Activated T-helper 1 cell treated with anti-CD3 and anti-CD28 coated beads, Interleukin-12 subunit alpha, Interleukin-12 subunit beta, Interleukin-2, Interleukin-4 antibody, amounts not matched to agents 30 ng/mL and 10 ng/mL and 1 ng/mL, durations not matched to agents 14 hours and 24 hours and 36 hours (primary cell): ENCODE data around the gene USP1. TPM values are rescaled to one million over a fixed set of nuclear protein-coding genes. Genes with fewer than 3 reads are reported as not detected.
A peak's percentile ranks its signal among the peaks of the same experiment; 100 is the strongest.

Source experiments
- DNase-seq: peaks from one replicate; pipeline ENCODE4 v3.0.0; 2021; ENCODE audit warnings: low spot score
- H3K27ac Mint-ChIP-seq: one replicate; pipeline ENCODE4 v1.8.0; 2021; ENCODE audit warnings: mild to moderate bottlenecking, mixed read lengths
- H3K27me3 Mint-ChIP-seq: one replicate; pipeline ENCODE4 v1.8.0; 2022; ENCODE audit warnings: mild to moderate bottlenecking, moderate library complexity, mixed read lengths; ENCODE audit not compliant: insufficient read depth
- H3K36me3 Mint-ChIP-seq: one replicate; pipeline ENCODE4 v1.8.0; 2021; ENCODE audit warnings: low read depth, mixed read lengths
- H3K4me1 Mint-ChIP-seq: one replicate; pipeline ENCODE4 v1.8.0; 2021; ENCODE audit warnings: low read depth, mixed read lengths
- H3K4me3 Mint-ChIP-seq: one replicate; pipeline ENCODE4 v1.8.0; 2021; ENCODE audit warnings: mild to moderate bottlenecking, moderate library complexity, mixed read lengths
- H3K9me3 Mint-ChIP-seq: one replicate; pipeline ENCODE4 v1.8.0; 2021; ENCODE audit warnings: mixed read lengths
- intact Hi-C: fragments of 100-400 bp; cut with micrococcal nuclease; formaldehyde crosslinking; loops from one replicate; pipeline ENCODE4 v1.15.1; 2024
- total RNA-seq: library from RNA; stranded (reverse); gene quantifications from 2 replicates; pipeline ENCODE4 v1.2.3, GENCODE V29; 2022

Gene USP1, protein sequence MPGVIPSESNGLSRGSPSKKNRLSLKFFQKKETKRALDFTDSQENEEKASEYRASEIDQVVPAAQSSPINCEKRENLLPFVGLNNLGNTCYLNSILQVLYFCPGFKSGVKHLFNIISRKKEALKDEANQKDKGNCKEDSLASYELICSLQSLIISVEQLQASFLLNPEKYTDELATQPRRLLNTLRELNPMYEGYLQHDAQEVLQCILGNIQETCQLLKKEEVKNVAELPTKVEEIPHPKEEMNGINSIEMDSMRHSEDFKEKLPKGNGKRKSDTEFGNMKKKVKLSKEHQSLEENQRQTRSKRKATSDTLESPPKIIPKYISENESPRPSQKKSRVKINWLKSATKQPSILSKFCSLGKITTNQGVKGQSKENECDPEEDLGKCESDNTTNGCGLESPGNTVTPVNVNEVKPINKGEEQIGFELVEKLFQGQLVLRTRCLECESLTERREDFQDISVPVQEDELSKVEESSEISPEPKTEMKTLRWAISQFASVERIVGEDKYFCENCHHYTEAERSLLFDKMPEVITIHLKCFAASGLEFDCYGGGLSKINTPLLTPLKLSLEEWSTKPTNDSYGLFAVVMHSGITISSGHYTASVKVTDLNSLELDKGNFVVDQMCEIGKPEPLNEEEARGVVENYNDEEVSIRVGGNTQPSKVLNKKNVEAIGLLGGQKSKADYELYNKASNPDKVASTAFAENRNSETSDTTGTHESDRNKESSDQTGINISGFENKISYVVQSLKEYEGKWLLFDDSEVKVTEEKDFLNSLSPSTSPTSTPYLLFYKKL
- 77.8 and 78.7 TPM in 2 replicates for total RNA-seq

DNA sequence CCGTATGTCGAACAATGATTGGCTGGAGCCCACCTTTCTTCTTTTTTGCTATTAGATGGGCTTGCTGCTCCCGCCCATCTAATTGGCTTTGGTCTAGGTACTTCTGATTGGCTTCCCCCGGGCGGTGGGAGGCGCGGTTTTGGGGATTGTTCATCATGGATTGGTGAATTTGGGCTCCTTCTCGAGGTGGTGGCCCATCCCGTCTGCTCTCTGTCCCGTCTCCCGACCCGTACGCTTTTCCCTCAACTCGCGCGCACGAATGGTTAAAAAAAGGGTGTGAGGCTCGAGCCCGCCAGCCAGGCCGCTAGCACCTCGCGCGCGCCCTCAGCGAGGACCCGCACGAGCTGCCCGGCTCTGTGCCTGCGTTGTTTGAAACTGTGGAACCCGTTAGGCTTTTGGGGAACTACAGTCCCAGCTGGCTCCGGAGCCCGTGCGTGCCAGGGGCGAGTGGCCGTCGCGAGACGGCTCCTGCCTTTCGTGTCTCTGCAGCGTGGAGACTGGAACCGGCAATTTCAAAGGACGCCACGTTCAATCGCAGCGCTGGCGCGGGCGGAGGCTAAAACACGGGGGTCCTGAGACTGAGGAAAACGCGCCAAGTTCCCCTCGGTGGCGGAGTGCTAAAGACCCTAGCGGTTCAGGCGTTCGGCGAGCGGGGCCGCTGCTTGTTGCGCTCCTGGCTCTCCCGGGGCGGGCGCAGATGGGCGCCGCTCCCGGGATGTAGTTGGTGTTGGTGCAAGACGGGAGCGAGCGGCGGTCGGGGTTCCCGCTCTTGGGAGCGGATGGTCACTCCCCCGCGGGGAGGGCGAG is at the start of gene USP1:
USP1 (plus strand) TSS at position 584 of the 807 bp plus-strand sequence. CDS start 2,819 bp downstream, outside the sequence.
- no peaks in the 10 kb centered on the region for H3K9me3 Mint-ChIP-seq
- intact Hi-C loops, result loop anchor here (1.0 to 5.0 kb wide), 9 partner anchors 164 to 1354 kb away; partner anchors contain the start of genes ALG6, ATG4C, DOCK7 and EFCAB7
- DNase-seq, result peak; percentile 98

GRCh38 chr1:62389531-62389930 is 47.3 kb upstream of the USP1 start:
- no peaks in the 10 kb centered on the region for H3K4me1 Mint-ChIP-seq
- no peak overlapping the region for H3K27ac Mint-ChIP-seq
- H3K4me3 Mint-ChIP-seq, result no peak overlapping the region
- H3K36me3 Mint-ChIP-seq, result no peaks in the 10 kb centered on the region
- H3K27me3 Mint-ChIP-seq, result peaks cover 3% of the 10 kb centered on the region
- DNase-seq, result no peak
- H3K9me3 Mint-ChIP-seq, result no peaks in the 10 kb centered on the region
- intact Hi-C loops, result no loop called here

More for the DNA sequence above, at the start of gene USP1:
- Mint-ChIP-seq H3K4me3 (peak within 1 kb of the TSS; percentile 94), H3K27ac (peak within 1 kb of the TSS; percentile 99), H3K27me3 (peaks cover 8% of the 10 kb centered on the region), H3K4me1 (peaks cover 41% of the 10 kb centered on the region), H3K36me3 (peaks cover 23% of the 10 kb centered on the region)

DNA sequence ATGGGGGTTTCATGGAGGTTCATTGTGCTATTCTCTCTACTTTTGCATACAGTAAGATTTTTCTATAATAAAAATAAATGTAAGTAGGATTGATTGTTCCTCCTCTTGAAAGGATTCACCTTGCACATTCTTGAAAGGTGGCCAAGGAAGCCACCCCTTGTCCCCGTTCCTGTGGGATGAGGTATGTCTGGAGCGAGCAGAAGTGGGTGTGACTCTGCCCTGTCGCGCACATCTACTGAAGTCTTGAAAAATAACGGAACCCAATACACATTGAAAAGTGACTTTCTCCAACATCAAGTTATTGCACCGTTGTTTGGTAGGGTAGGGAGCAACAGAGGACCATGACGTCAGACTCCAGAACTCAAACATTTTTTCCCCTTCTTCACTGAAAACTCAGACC is 46.8 kb upstream of the USP1 start:
- Mint-ChIP-seq H3K4me3 (no peak overlapping the region), H3K4me1 (no peaks in the 10 kb centered on the region)
- intact Hi-C loops, result no loop called here

GRCh38 chr1:62391369-62391971 is 45.4 kb upstream of the USP1 start:
- intact Hi-C loops, result no loop called here
- DNase-seq, result no peak
- no peaks in the 10 kb centered on the region for H3K9me3 Mint-ChIP-seq
- no peaks in the 10 kb centered on the region for H3K36me3 Mint-ChIP-seq
- H3K4me3 Mint-ChIP-seq, result no peak overlapping the region
- no peak overlapping the region for H3K27ac Mint-ChIP-seq
- peaks cover 3% of the 10 kb centered on the region for H3K27me3 Mint-ChIP-seq
- no peaks in the 10 kb centered on the region for H3K4me1 Mint-ChIP-seq

More for the DNA sequence above, 46.8 kb upstream of the USP1 start:
- Mint-ChIP-seq H3K27ac (no peak overlapping the region), H3K36me3 (no peaks in the 10 kb centered on the region), H3K27me3 (peaks cover 3% of the 10 kb centered on the region), H3K9me3 (no peaks in the 10 kb centered on the region)
- no peak for DNase-seq

DNA sequence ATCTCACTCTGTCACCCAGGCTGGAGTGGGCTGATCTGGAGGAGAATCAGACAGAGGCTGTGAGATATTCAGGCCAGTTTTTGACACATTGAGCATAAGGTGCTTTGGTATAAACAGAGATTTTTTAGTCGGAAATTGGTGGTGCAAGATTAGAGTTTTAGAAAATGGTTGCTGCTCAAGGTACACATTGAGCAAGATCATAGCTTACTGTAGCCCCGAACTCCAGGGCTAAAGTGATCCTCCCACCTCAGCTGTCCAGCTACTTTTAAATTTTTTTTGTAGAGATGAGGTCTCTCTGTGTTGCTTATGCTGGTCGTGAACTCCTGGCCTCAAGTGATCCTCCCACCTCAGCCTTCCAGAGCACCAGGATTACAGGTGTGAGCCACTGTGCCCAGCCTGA is 43.9 kb upstream of the USP1 start:
- intact Hi-C loops, result no loop called here
- Mint-ChIP-seq H3K27me3 (peaks cover 3% of the 10 kb centered on the region), H3K9me3 (no peaks in the 10 kb centered on the region), H3K4me3 (no peak overlapping the region), H3K36me3 (no peaks in the 10 kb centered on the region), H3K4me1 (no peaks in the 10 kb centered on the region), H3K27ac (no peak overlapping the region)
- DNase-seq, result no peak

DNA sequence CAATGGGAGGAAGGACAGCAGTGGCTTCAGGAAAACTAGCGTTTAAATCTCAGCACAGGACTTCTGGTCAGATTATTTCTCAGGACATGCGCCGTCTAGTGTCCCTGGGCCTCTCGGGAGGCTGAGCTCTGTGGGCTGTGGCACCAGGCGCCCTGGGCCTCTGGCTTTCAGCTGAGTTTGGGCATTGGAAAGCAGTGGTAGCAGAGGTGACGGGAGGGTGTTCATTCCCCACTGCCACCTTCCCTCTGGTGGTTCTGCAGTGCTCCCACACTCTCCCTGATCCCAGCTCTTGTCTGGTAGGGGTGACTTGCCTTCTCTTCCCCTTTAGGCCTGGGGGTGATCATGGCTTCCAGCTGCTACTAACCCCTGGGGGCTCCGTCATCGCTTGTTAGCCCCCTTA is 42.2 kb upstream of the USP1 start:
- H3K36me3 Mint-ChIP-seq, result no peaks in the 10 kb centered on the region
- H3K4me3 Mint-ChIP-seq, result no peak overlapping the region
- no peak for DNase-seq
- H3K27me3 Mint-ChIP-seq, result peaks cover 3% of the 10 kb centered on the region
- H3K4me1 Mint-ChIP-seq, result no peaks in the 10 kb centered on the region
- H3K27ac Mint-ChIP-seq, result no peak overlapping the region
- intact Hi-C loops, result no loop called here
- H3K9me3 Mint-ChIP-seq, result no peaks in the 10 kb centered on the region

- Mint-ChIP-seq H3K4me3 (no peak overlapping the region), H3K9me3 (no peaks in the 10 kb centered on the region), H3K27me3 (peaks cover 4% of the 10 kb centered on the region), H3K4me1 (no peaks in the 10 kb centered on the region), H3K27ac (no peak overlapping the region), H3K36me3 (no peaks in the 10 kb centered on the region)
- no peak for DNase-seq
- intact Hi-C loops, result no loop called here
Observed at GRCh38 chr1:62395291-62395690, 41.6 kb upstream of the USP1 start.

DNA sequence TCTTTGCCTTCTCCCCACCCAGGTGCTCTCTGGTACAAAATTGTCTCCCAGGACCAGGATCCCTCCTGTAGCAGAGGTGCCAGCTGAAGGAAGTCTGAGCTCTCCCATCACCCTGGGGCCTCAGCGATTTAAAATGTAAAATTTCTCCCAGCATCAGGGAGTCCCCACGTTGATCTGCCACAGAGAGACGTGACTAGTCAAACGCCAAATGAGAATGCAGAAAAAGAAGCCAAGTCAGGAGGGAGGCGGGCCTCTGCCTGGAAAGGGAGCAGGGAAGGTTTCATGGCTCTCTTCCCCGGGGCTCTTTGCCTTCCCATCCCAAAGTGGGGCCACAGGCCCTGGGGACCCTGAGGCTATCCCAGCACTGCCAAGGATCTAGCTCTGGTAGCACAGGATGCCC is 40.0 kb upstream of the USP1 start:
- Mint-ChIP-seq H3K9me3 (no peaks in the 10 kb centered on the region), H3K36me3 (no peaks in the 10 kb centered on the region), H3K4me3 (no peak overlapping the region), H3K4me1 (no peaks in the 10 kb centered on the region), H3K27ac (no peak overlapping the region), H3K27me3 (peaks cover 4% of the 10 kb centered on the region)
- intact Hi-C loops, result no loop called here
- DNase-seq, result no peak

GRCh38 chr1:62397301-62397700 is 39.5 kb upstream of the USP1 start:
- Mint-ChIP-seq H3K27ac (no peak overlapping the region), H3K4me3 (no peak overlapping the region), H3K36me3 (no peaks in the 10 kb centered on the region), H3K27me3 (peaks cover 2% of the 10 kb centered on the region), H3K9me3 (no peaks in the 10 kb centered on the region), H3K4me1 (no peaks in the 10 kb centered on the region)
- DNase-seq, result no peak
- intact Hi-C loops, result no loop called here

GRCh38 chr1:62398377-62398776 is 38.5 kb upstream of the USP1 start:
- intact Hi-C loops, result no loop called here
- H3K27me3 Mint-ChIP-seq, result peaks cover 2% of the 10 kb centered on the region
- H3K27ac Mint-ChIP-seq, result no peak overlapping the region
- no peak for DNase-seq
- no peak overlapping the region for H3K4me3 Mint-ChIP-seq
- no peaks in the 10 kb centered on the region for H3K4me1 Mint-ChIP-seq
- H3K36me3 Mint-ChIP-seq, result no peaks in the 10 kb centered on the region
- H3K9me3 Mint-ChIP-seq, result no peaks in the 10 kb centered on the region

DNA sequence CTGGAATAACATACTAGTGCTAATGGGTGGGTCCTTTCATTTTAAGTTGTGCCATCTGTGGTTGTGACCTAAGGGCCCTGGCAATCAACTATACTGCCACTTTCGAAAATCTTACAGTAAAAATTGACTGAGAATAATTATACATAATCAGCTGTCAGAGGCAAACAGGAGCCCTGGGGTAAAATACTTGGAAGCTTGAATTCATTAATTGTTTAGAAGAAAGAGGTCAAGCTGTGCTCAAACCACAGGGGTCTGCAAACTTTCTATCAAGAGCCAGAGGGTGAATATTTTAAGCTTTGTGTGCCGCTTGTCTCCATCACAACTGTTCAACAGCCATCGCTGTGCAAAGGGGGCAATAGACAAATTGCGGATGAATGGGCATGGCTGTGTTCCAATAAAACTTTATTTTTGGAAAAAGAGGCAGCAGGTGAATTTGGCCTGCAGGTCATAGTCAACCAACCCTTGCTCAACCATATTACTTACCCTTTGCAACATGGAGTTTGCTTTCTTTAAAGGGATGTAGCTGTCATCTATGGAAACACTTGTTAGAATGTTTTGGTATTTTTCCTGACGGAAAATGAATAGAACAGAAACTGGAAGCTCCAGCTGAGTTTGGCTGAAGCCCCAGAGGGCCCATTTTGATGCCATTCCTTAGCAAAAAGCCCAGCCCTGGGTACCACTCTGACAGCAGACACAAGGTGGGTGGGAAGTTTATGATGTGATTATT is 35.7 kb upstream of the USP1 start:
- intact Hi-C loops, result no loop called here
- H3K27ac Mint-ChIP-seq, result no peak overlapping the region
- no peaks in the 10 kb centered on the region for H3K9me3 Mint-ChIP-seq

DNA sequence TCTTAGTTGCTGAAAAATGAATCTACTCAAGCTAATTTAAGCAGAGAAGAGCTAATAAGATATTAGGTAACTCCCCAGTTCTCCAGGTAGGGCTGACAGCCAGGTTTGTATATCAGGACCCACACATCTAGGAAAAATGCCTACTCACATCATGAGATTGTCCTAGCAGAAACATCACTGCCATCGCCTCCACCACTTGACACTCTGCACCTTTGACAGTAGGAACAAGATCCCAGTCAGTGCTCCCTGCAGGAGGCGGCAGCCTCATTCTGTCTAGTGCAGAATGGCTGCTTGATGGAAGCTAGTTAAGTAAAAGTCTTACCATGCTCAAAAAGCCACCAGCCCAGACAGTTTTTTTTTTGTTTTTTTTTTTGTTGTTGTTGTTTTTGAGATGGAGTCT is 31.6 kb upstream of the USP1 start:
- Mint-ChIP-seq H3K27ac (no peak overlapping the region), H3K4me1 (no peaks in the 10 kb centered on the region), H3K4me3 (no peak overlapping the region), H3K27me3 (peaks cover 5% of the 10 kb centered on the region), H3K9me3 (no peaks in the 10 kb centered on the region), H3K36me3 (no peaks in the 10 kb centered on the region)
- no peak for DNase-seq
- intact Hi-C loops, result no loop called here

More for the DNA sequence above, 35.7 kb upstream of the USP1 start:
- DNase-seq, result no peak
- no peaks in the 10 kb centered on the region for H3K36me3 Mint-ChIP-seq
- no peak overlapping the region for H3K4me3 Mint-ChIP-seq
- no peaks in the 10 kb centered on the region for H3K4me1 Mint-ChIP-seq
- peaks cover 5% of the 10 kb centered on the region for H3K27me3 Mint-ChIP-seq
